Sigmoid colon (tissue), 7 donors: ENCODE measurements around the gene IFNGR1. TPM values are rescaled to one million over a fixed set of nuclear protein-coding genes. Genes with fewer than 3 reads are reported as not detected.

Experiments
- DNase-seq: peaks from one replicate; pipeline ENCODE4 v3.0.0-alpha.2; 2019
- H3K27ac ChIP-seq, 4 donors: fragments of 200-600 bp; sonication (generic); one replicate each; pipeline ENCODE4 v1.5.1; 2016 to 2019; ENCODE audit warnings: mild to moderate bottlenecking in 1 of 4
- H3K27me3 ChIP-seq, 3 donors: fragments of 200-600 bp; sonication (generic); one replicate each; pipeline ENCODE4 v1.5.1; 2019; ENCODE audit warnings: mild to moderate bottlenecking in 1 of 3
- H3K36me3 ChIP-seq, 4 donors: fragments of 200-600 bp; sonication (generic); one replicate each; pipeline ENCODE4 v1.5.1; 2016 to 2019
- H3K4me1 ChIP-seq, 4 donors: fragments of 200-600 bp; sonication (generic); one replicate each; pipeline ENCODE4 v1.5.1; 2017 to 2019
- H3K4me3 ChIP-seq, 4 donors: fragments of 200-600 bp; sonication (generic); one replicate each; pipeline ENCODE4 v1.5.1; 2017 to 2019; ENCODE audit warnings: mild to moderate bottlenecking in 2 of 4, moderate library complexity in 1 of 4
- H3K9me3 ChIP-seq, 4 donors: fragments of 200-600 bp in 3 of 4; sonication (generic) in 3 of 4; one replicate each; pipeline versions ENCODE4 v1.5.1 to v1.6.1; 2013 to 2019
- CTCF ChIP-seq, 4 experiments: fragments of 450-650 bp in 3 of 4; fragments of 200-600 bp in 1 of 4; IDR thresholded peaks; one replicate each; pipeline ENCODE4 v1.5.1; 2016 to 2019; ENCODE audit warnings: antibody characterized with exemption in 4 of 4, mild to moderate bottlenecking in 3 of 4, moderate library complexity in 2 of 4
- EP300 ChIP-seq, 4 donors: sonication (generic); formaldehyde crosslinking; IDR thresholded peaks; one replicate each; pipeline ENCODE4 v1.6.1; 2017; ENCODE audit warnings: antibody characterized with exemption in 4 of 4
- POLR2A ChIP-seq, 2 donors: fragments of 450-650 bp; IDR thresholded peaks; one replicate each; pipeline ENCODE4 v1.6.1; 2016; ENCODE audit warnings: antibody characterized with exemption in 2 of 2, mild to moderate bottlenecking in 2 of 2, moderate library complexity in 2 of 2
- POLR2AphosphoS5 ChIP-seq, 4 donors: sonication (generic); formaldehyde crosslinking; IDR thresholded peaks; one replicate each; pipeline ENCODE4 v1.6.1; 2017; ENCODE audit warnings: antibody characterized with exemption in 4 of 4
- WGBS, 2 donors: extraction: QIAGEN DNeasy Blood & Tissue Kit; methylation state at CpG; one replicate each; pipeline ENCODE4 v1.1.7; 2013; 5-methylcytosine and 5-hydroxymethylcytosine counted together
- intact Hi-C: fragments of 100-400 bp; cut with DNase I; formaldehyde crosslinking; loops from one replicate; pipeline ENCODE4 v1.15.1; 2023
- polyA plus RNA-seq, 3 donors: library from polyadenylated mRNA; stranded (reverse); fragments of 200-250 nt; gene quantifications; one replicate each; pipeline ENCODE4 v1.2.3, GENCODE V29; 2013
- total RNA-seq, 4 donors: library from RNA; depleted of rRNA; stranded (reverse); fragments of >200 nt; gene quantifications; one replicate each; pipeline ENCODE4 v1.1.0, GENCODE V29; 2016
- donor health status: healthy with polysubstance abuse.
- donor health status: Bipolar disorder and iron deficiency.
- donor health status: healthy.

Gene IFNGR1
- total and polyA plus RNA-seq, 7 donors, result 32.4 to 116 (median 60.9) TPM

- Histone ChIP-seq H3K27ac (no peak overlapping the region), H3K9me3 (no peaks in the 10 kb centered on the region), H3K4me3 (no peak overlapping the region), H3K4me1 (no peaks in the 10 kb centered on the region), H3K27me3 (no peaks in the 10 kb centered on the region), H3K36me3 (no peaks in the 10 kb centered on the region)
- no peak for TF ChIP-seq CTCF (IDR thresholded peaks at IDR 0.05)
- no peak for TF ChIP-seq EP300 (IDR thresholded peaks at IDR 0.05)
- TF ChIP-seq POLR2A (IDR thresholded peaks at IDR 0.05), result no peak
- no peak for TF ChIP-seq POLR2AphosphoS5 (IDR thresholded peaks at IDR 0.05)
- intact Hi-C loops, result no loop called here
- DNase-seq, result no peak
- WGBS, 2 donors, result 33 to 65% methylated on average over 4 of the region's 4 CpGs
These were observed 43.9 kb downstream of the IFNGR1 start for GRCh38 chr6:137175157-137175867.

- no peak within 1 kb of the TSS for H3K4me3 ChIP-seq
- no peak within 1 kb of the TSS for H3K27ac ChIP-seq
- no peaks in the 10 kb centered on the region for H3K36me3 ChIP-seq
- H3K27me3 ChIP-seq, result no peaks in the 10 kb centered on the region
- H3K9me3 ChIP-seq, result no peaks in the 10 kb centered on the region
- H3K4me1 ChIP-seq, result no peaks in the 10 kb centered on the region
- intact Hi-C loops, result no loop called here
- WGBS, 2 donors, result 93 to 95% methylated on average over 4 of the region's 4 CpGs
- no peak for DNase-seq
- TF ChIP-seq EP300 (IDR thresholded peaks at IDR 0.05), result no peak
- no peak for TF ChIP-seq CTCF (IDR thresholded peaks at IDR 0.05)
- no peak for TF ChIP-seq POLR2A (IDR thresholded peaks at IDR 0.05)
- TF ChIP-seq POLR2AphosphoS5 (IDR thresholded peaks at IDR 0.05), result no peak
These were observed 45.7 kb downstream of the IFNGR1 start, which contains the start of gene IL22RA2 for GRCh38 chr6:137173501-137173900. Gene IL22RA2 (minus strand): TSS chr6:137173644. CDS start chr6:137161749, 11,895 bp downstream.

GRCh38 chr6:137172734-137173431 is 46.3 kb downstream of the IFNGR1 start:
- H3K4me1 ChIP-seq, result no peaks in the 10 kb centered on the region
- H3K9me3 ChIP-seq, result no peaks in the 10 kb centered on the region
- TF ChIP-seq POLR2AphosphoS5 (IDR thresholded peaks at IDR 0.05) (no peak), POLR2A (IDR thresholded peaks at IDR 0.05) (no peak), CTCF (IDR thresholded peaks at IDR 0.05) (no peak), EP300 (IDR thresholded peaks at IDR 0.05) (no peak)
- H3K27me3 ChIP-seq, result no peaks in the 10 kb centered on the region
- WGBS, 2 donors, result 95 to 96% methylated on average over 11 of the region's 11 CpGs
- DNase-seq, result no peak
- H3K27ac ChIP-seq, result no peak overlapping the region
- H3K4me3 ChIP-seq, result no peak overlapping the region
- no peaks in the 10 kb centered on the region for H3K36me3 ChIP-seq
- intact Hi-C loops, result no loop called here

GRCh38 chr6:137171824-137172733 is 47.1 kb downstream of the IFNGR1 start:
- DNase-seq, result no peak
- H3K36me3 ChIP-seq, result no peaks in the 10 kb centered on the region
- TF ChIP-seq POLR2A (IDR thresholded peaks at IDR 0.05), result no peak
- no peak for TF ChIP-seq CTCF (IDR thresholded peaks at IDR 0.05)
- no peak for TF ChIP-seq POLR2AphosphoS5 (IDR thresholded peaks at IDR 0.05)
- TF ChIP-seq EP300 (IDR thresholded peaks at IDR 0.05), result no peak
- no peaks in the 10 kb centered on the region for H3K9me3 ChIP-seq
- H3K27ac ChIP-seq, result no peak overlapping the region
- H3K4me3 ChIP-seq, result no peak overlapping the region
- 62 to 74% methylated on average over 13 of the region's 13 CpGs for WGBS, 2 donors
- intact Hi-C loops, result no loop called here
- H3K27me3 ChIP-seq, result no peaks in the 10 kb centered on the region
- no peaks in the 10 kb centered on the region for H3K4me1 ChIP-seq
